Measurements from ENCODE around the gene NKX1-1.

NKX1-1 gene

GRCh38 chr4:1359144-1359501 lies 47.1 kb downstream of the NKX1-1 start:
- no peaks in the 10 kb centered on the region for H3K4me1 Mint-ChIP-seq
- no peak overlapping the region for H3K4me3 Mint-ChIP-seq
- peaks cover 10% of the 10 kb centered on the region for H3K36me3 Mint-ChIP-seq (ENCODE audit: low read depth)
- no peak overlapping the region for H3K27ac Mint-ChIP-seq
- no peaks in the 10 kb centered on the region for H3K9me3 Mint-ChIP-seq
- TF ChIP-seq CTCF (IDR thresholded peaks at IDR 0.05; ENCODE audit: unreplicated experiment in 3 of 3), result no peak
- H3K27me3 Mint-ChIP-seq (ENCODE audit: low read depth), result no peaks in the 10 kb centered on the region

- Mint-ChIP-seq H3K4me1 (no peaks in the 10 kb centered on the region), H3K4me3 (no peak overlapping the region), H3K36me3 (ENCODE audit: low read depth) (peaks cover 10% of the 10 kb centered on the region), H3K9me3 (no peaks in the 10 kb centered on the region), H3K27me3 (ENCODE audit: low read depth) (no peaks in the 10 kb centered on the region), H3K27ac (no peak overlapping the region)
- no peak for TF ChIP-seq CTCF (IDR thresholded peaks at IDR 0.05; ENCODE audit: unreplicated experiment in 3 of 3)
Observed at GRCh38 chr4:1358421-1359143, 47.7 kb downstream of the NKX1-1 start.

GRCh38 chr4:1357356-1358248 lies 48.6 kb downstream of the NKX1-1 start:
- no peak overlapping the region for H3K4me3 Mint-ChIP-seq
- H3K9me3 Mint-ChIP-seq, result no peaks in the 10 kb centered on the region
- TF ChIP-seq CTCF (IDR thresholded peaks at IDR 0.05; ENCODE audit: unreplicated experiment in 3 of 3), result no peak
- H3K27ac Mint-ChIP-seq, result no peak overlapping the region
- no peaks in the 10 kb centered on the region for H3K4me1 Mint-ChIP-seq
- no peaks in the 10 kb centered on the region for H3K27me3 Mint-ChIP-seq (ENCODE audit: low read depth)
- H3K36me3 Mint-ChIP-seq (ENCODE audit: low read depth), result peaks cover 10% of the 10 kb centered on the region

GRCh38 chr4:1356181-1356998 lies 49.9 kb downstream of the NKX1-1 start:
- no peak overlapping the region for H3K4me3 Mint-ChIP-seq
- H3K27ac Mint-ChIP-seq, result no peak overlapping the region
- no peaks in the 10 kb centered on the region for H3K27me3 Mint-ChIP-seq (ENCODE audit: low read depth)
- TF ChIP-seq CTCF (IDR thresholded peaks at IDR 0.05; ENCODE audit: unreplicated experiment in 3 of 3), result peak; percentile 82 to 89 (median 83)
- H3K36me3 Mint-ChIP-seq (ENCODE audit: low read depth), result peaks cover 10% of the 10 kb centered on the region
- H3K9me3 Mint-ChIP-seq, result no peaks in the 10 kb centered on the region
- peaks cover 5% of the 10 kb centered on the region for H3K4me1 Mint-ChIP-seq

GRCh38 chr4:1355378-1355777 lies 50.9 kb downstream of the NKX1-1 start:
- H3K27ac Mint-ChIP-seq, result no peak overlapping the region
- no peaks in the 10 kb centered on the region for H3K27me3 Mint-ChIP-seq (ENCODE audit: low read depth)
- no peaks in the 10 kb centered on the region for H3K9me3 Mint-ChIP-seq
- H3K36me3 Mint-ChIP-seq (ENCODE audit: low read depth), result peaks cover 10% of the 10 kb centered on the region
- peaks cover 5% of the 10 kb centered on the region for H3K4me1 Mint-ChIP-seq
- TF ChIP-seq CTCF (IDR thresholded peaks at IDR 0.05; ENCODE audit: unreplicated experiment in 3 of 3), result no peak
- no peak overlapping the region for H3K4me3 Mint-ChIP-seq
